Muscle layer of duodenum (tissue), 2 donors: ENCODE measurements around the gene IFI27.

Source experiments
- H3K27ac ChIP-seq: one replicate; pipeline ENCODE4 v1.7.0; 2013; ENCODE audit warnings: mild to moderate bottlenecking, low read length
- H3K27me3 ChIP-seq: one replicate; pipeline ENCODE4 v1.7.0; 2013; ENCODE audit warnings: low read depth, mild to moderate bottlenecking, control low read depth, low read length
- H3K36me3 ChIP-seq, 2 donors: one replicate each; pipeline ENCODE4 v1.7.0; 2013; ENCODE audit warnings: low read length in 2 of 2, control low read depth in 1 of 2, mild to moderate bottlenecking in 1 of 2; ENCODE audit not compliant: insufficient read depth in 2 of 2, control insufficient read depth in 1 of 2
- H3K4me1 ChIP-seq, 2 donors: one replicate each; pipeline ENCODE4 v1.7.0; 2013; ENCODE audit warnings: low read length in 2 of 2, mild to moderate bottlenecking in 2 of 2, control low read depth in 1 of 2, moderate library complexity in 1 of 2; ENCODE audit not compliant: insufficient read depth in 2 of 2, control insufficient read depth in 1 of 2
- H3K4me3 ChIP-seq, 2 donors: one replicate each; pipeline ENCODE4 v1.7.0; 2013; ENCODE audit warnings: low read length in 2 of 2, low read depth in 1 of 2, mild to moderate bottlenecking in 1 of 2
- H3K9me3 ChIP-seq, 2 donors: one replicate each; pipeline ENCODE4 v1.7.0; 2013; ENCODE audit warnings: low read length in 2 of 2, control low read depth in 1 of 2, mild to moderate bottlenecking in 1 of 2; ENCODE audit not compliant: control insufficient read depth in 1 of 2
- donor health status: healthy.

Gene IFI27

GRCh38 chr14:94126800-94127199 lies 16.3 kb downstream of the IFI27 start:
- Histone ChIP-seq H3K27me3 (no peaks in the 10 kb centered on the region), H3K4me3 (no peak overlapping the region), H3K9me3 (no peaks in the 10 kb centered on the region), H3K4me1 (peaks cover 6 to 16% of the 10 kb centered on the region in 2 donors), H3K27ac (no peak overlapping the region), H3K36me3 (peaks cover 0 to 4% of the 10 kb centered on the region in 2 donors)

GRCh38 chr14:94127330-94127729 lies 16.8 kb downstream of the IFI27 start:
- Histone ChIP-seq H3K36me3 (peaks cover 0 to 4% of the 10 kb centered on the region in 2 donors), H3K27ac (no peak overlapping the region), H3K27me3 (no peaks in the 10 kb centered on the region), H3K4me1 (peaks cover 6 to 16% of the 10 kb centered on the region in 2 donors), H3K4me3 (no peak overlapping the region), H3K9me3 (no peaks in the 10 kb centered on the region)

- H3K4me3 ChIP-seq = peak overlapping the region in 1 of 2 donors; percentile 61
- no peak overlapping the region for H3K27ac ChIP-seq
- peaks cover 6 to 16% of the 10 kb centered on the region in 2 donors for H3K4me1 ChIP-seq
- no peaks in the 10 kb centered on the region for H3K27me3 ChIP-seq
- peaks cover 0 to 4% of the 10 kb centered on the region in 2 donors for H3K36me3 ChIP-seq
- H3K9me3 ChIP-seq = no peaks in the 10 kb centered on the region
These were observed 17.8 kb downstream of the IFI27 start for GRCh38 chr14:94128216-94128839.

DNA sequence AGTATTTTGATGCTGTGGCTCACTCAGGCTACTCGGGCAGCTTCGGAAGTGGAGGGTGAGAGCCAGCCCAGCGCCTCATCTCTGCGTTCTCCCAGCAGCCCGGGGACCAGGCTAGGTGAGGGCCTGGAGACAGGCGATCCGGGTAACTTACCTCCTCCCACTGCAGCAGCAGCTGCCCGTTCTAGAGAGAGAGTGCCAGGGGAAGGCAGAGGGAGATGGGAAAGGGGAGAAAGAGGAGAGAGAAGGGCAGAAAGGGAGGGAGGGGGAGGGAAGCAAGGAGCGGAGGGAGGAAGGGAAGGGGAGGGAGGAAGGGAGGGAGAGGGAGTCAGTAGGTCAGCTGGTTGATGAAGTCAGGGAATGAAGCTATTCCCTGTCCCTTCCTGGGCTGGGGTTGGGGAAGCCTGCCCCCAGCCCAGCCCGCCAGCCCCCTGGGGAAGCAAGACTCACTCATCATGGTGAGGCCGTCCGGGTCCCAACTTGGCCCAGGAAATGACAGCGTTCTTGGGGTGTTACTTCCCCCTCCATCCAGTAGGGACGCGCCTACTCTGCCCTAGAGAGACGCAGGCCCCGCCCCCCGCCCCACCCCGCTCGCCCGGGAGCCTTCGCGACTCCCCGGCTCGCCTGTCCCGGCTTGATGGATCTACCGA lies 18.7 kb downstream of the IFI27 start, which contains the start of gene IFI27L2:
TSS of gene IFI27L2 (minus strand) at position 494 of the 647 bp plus-strand sequence. CDS start at position 454, 40 bp downstream.
- H3K9me3 ChIP-seq = no peaks in the 10 kb centered on the region
- peaks cover 6 to 16% of the 10 kb centered on the region in 2 donors for H3K4me1 ChIP-seq
- peaks cover 0 to 4% of the 10 kb centered on the region in 2 donors for H3K36me3 ChIP-seq
- H3K27me3 ChIP-seq = no peaks in the 10 kb centered on the region
- peak within 1 kb of the TSS; percentile 61 for H3K27ac ChIP-seq
- H3K4me3 ChIP-seq = peak within 1 kb of the TSS; percentile 61 to 76

GRCh38 chr14:94129758-94130414 lies 19.4 kb downstream of the IFI27 start:
- H3K27ac ChIP-seq = peak overlapping the region; percentile 5

GRCh38 chr14:94132285-94132887 lies 21.9 kb downstream of the IFI27 start:
- H3K4me3 ChIP-seq = no peak overlapping the region
- H3K36me3 ChIP-seq = no peaks in the 10 kb centered on the region
- no peak overlapping the region for H3K27ac ChIP-seq
- peaks cover 6 to 23% of the 10 kb centered on the region in 2 donors for H3K4me1 ChIP-seq
- H3K27me3 ChIP-seq = no peaks in the 10 kb centered on the region
- H3K9me3 ChIP-seq = peaks cover 0 to 3% of the 10 kb centered on the region in 2 donors

More at GRCh38 chr14:94129758-94130414, 19.4 kb downstream of the IFI27 start:
- Histone ChIP-seq H3K4me1 (peaks cover 6 to 16% of the 10 kb centered on the region in 2 donors), H3K27me3 (no peaks in the 10 kb centered on the region), H3K9me3 (no peaks in the 10 kb centered on the region), H3K36me3 (peaks cover 0 to 4% of the 10 kb centered on the region in 2 donors), H3K4me3 (peak overlapping the region; percentile 61 to 76)

- peaks cover 0 to 9% of the 10 kb centered on the region in 2 donors for H3K4me1 ChIP-seq
- peaks cover 0 to 3% of the 10 kb centered on the region in 2 donors for H3K9me3 ChIP-seq
- H3K36me3 ChIP-seq = no peaks in the 10 kb centered on the region
- no peak overlapping the region for H3K27ac ChIP-seq
- H3K27me3 ChIP-seq = no peaks in the 10 kb centered on the region
- H3K4me3 ChIP-seq = no peak overlapping the region
These were observed 24.9 kb downstream of the IFI27 start for GRCh38 chr14:94135476-94135875.

DNA sequence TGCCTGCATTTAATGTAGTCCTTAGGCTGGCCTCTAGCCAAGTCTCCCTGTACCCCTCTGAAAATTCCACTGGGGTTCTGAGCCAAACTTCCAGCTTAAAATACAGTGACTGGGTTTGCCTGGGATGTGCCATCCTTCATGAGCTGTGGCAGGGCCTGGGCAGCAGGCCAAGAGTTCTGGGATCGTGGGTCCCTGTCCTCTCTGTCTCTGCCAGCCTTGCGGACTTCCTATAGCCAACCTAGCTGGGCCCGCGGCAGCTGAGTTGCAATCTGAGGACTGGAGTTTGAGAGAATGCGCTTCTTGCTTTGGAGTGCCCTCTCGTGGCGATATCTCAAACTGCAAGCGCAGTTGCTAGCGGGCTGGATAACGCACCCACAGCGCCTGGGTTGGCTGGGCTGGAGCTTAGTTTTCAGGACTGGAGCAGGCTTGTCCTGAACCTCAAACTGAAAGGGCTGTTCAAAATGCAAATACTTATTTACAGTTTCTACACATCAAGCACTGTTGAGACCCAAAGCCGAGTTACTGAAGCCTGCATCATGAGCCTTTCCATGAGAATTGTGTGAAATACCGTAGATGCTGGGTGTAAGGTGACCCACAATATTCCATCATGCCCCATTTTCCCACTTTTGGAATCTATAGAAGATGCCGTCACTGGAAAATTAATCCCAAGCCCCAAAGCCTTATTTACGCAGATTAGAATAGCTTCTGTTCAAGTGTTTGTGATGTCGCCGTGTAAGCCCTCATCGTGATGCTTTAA lies 26.2 kb downstream of the IFI27 start:
- no peaks in the 10 kb centered on the region for H3K36me3 ChIP-seq
- H3K9me3 ChIP-seq = peaks cover 0 to 3% of the 10 kb centered on the region in 2 donors
- H3K4me1 ChIP-seq = peaks cover 0 to 7% of the 10 kb centered on the region in 2 donors
- no peak overlapping the region for H3K4me3 ChIP-seq
- no peak overlapping the region for H3K27ac ChIP-seq
- H3K27me3 ChIP-seq = no peaks in the 10 kb centered on the region

- Histone ChIP-seq H3K36me3 (no peaks in the 10 kb centered on the region), H3K27me3 (no peaks in the 10 kb centered on the region), H3K4me3 (no peak overlapping the region), H3K9me3 (peaks cover 0 to 3% of the 10 kb centered on the region in 2 donors), H3K4me1 (peaks cover 0 to 7% of the 10 kb centered on the region in 2 donors), H3K27ac (no peak overlapping the region)
These were observed 27.7 kb downstream of the IFI27 start for GRCh38 chr14:94138251-94138650.

DNA sequence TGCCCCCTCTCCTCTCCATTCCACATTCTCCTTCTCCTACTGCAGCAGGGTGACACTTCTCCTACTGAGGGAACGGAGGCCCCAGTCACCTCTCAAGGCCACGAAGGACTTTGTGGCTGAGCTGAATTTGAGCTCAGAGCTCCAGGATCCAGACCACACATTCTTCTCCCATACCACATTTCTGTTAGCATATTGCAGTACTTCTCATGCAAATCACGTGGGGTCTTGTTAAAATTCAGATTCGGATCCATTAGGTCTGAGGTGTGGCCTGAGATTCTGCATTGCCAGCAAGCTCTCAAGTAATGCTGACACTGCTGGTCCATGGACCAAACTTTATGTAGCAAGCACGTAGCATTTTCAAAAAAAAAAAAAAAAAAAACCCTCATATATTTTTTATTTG lies 28.5 kb downstream of the IFI27 start:
- Histone ChIP-seq H3K36me3 (no peaks in the 10 kb centered on the region), H3K4me3 (no peak overlapping the region), H3K4me1 (peaks cover 0 to 7% of the 10 kb centered on the region in 2 donors), H3K27me3 (no peaks in the 10 kb centered on the region), H3K9me3 (peaks cover 0 to 3% of the 10 kb centered on the region in 2 donors), H3K27ac (no peak overlapping the region)
